Progenitor cell of endocrine pancreas (in vitro differentiated cells): ENCODE measurements around the gene SSR1. TPM values are rescaled to one million over a fixed set of nuclear protein-coding genes. Genes with fewer than 3 reads are reported as not detected.

Experiments used
- DNase-seq: peaks from one replicate; pipeline ENCODE4 v3.0.0; 2021; ENCODE audit warnings: low spot score; ENCODE audit not compliant: unreplicated experiment
- H3K27ac Mint-ChIP-seq: 2 replicates; pipeline ENCODE4 v1.8.0; 2021; ENCODE audit warnings: mild to moderate bottlenecking, moderate library complexity, mixed read lengths
- H3K27me3 Mint-ChIP-seq: 2 replicates; pipeline ENCODE4 v1.8.0; 2021; ENCODE audit warnings: mixed read lengths
- H3K36me3 Mint-ChIP-seq: 2 replicates; pipeline ENCODE4 v1.8.0; 2022; ENCODE audit warnings: mixed read lengths; ENCODE audit not compliant: insufficient read depth
- H3K4me1 Mint-ChIP-seq: 2 replicates; pipeline ENCODE4 v1.8.0; 2021; ENCODE audit warnings: low read depth, mixed read lengths
- H3K4me3 Mint-ChIP-seq: 2 replicates; pipeline ENCODE4 v1.8.0; 2021; ENCODE audit warnings: low read depth, mild to moderate bottlenecking, moderate library complexity, mixed read lengths
- H3K9me3 Mint-ChIP-seq: 2 replicates; pipeline ENCODE4 v1.8.0; 2021; ENCODE audit warnings: low read depth, mixed read lengths
- CTCF ChIP-seq: fragments of 200-600 bp; sonication (generic); IDR thresholded peaks from one replicate; pipeline ENCODE4 v1.5.0; 2021; ENCODE audit warnings: antibody characterized with exemption, mild to moderate bottlenecking; ENCODE audit not compliant: unreplicated experiment
- total RNA-seq: library from RNA; stranded (reverse); gene quantifications from 2 replicates; pipeline ENCODE4 v1.2.1, GENCODE V29; 2021

Gene SSR1
- total RNA-seq, 1 donor from 2014 or later: 113 TPM

GRCh38 chr6:7241709-7242645 is 71.0 kb downstream of the SSR1 start:
- Mint-ChIP-seq H3K36me3 (peaks cover 8% of the 10 kb centered on the region), H3K9me3 (no peaks in the 10 kb centered on the region), H3K4me3 (peak overlapping the region; percentile 41), H3K27ac (peak overlapping the region; percentile 87), H3K4me1 (peaks cover 42% of the 10 kb centered on the region), H3K27me3 (no peaks in the 10 kb centered on the region)
- TF ChIP-seq CTCF: no peak
- peak; percentile 42 for DNase-seq

- peaks cover 48% of the 10 kb centered on the region for H3K4me1 Mint-ChIP-seq
- no peaks in the 10 kb centered on the region for H3K9me3 Mint-ChIP-seq
- no peak for TF ChIP-seq CTCF
- no peak for DNase-seq
- no peaks in the 10 kb centered on the region for H3K27me3 Mint-ChIP-seq
- H3K4me3 Mint-ChIP-seq: no peak overlapping the region
- peak overlapping the region; percentile 70 for H3K27ac Mint-ChIP-seq
- H3K36me3 Mint-ChIP-seq: peaks cover 10% of the 10 kb centered on the region
These were observed 71.8 kb downstream of the SSR1 start for GRCh38 chr6:7241160-7241559.

DNA sequence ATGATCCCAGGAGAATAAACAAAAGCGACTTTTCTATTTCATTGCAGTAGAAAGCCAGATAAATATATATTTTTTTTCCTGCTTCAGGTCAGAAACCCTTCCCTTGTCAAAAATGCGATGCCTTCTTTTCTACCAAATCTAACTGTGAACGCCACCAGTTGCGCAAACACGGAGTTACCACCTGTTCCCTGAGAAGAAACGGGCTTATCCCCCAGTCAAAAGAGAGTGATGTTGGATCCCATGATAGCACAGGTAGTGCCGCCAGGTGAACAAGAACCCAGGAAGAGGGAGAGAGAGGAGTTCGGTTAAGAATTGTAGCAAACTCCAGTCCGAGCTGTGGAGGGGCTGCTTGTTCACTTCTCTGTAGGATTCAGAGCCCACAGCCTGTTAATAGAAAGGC is 72.6 kb downstream of the SSR1 start:
- Mint-ChIP-seq H3K27ac (no peak overlapping the region), H3K4me3 (no peak overlapping the region), H3K27me3 (no peaks in the 10 kb centered on the region), H3K9me3 (no peaks in the 10 kb centered on the region), H3K4me1 (peaks cover 56% of the 10 kb centered on the region), H3K36me3 (peaks cover 12% of the 10 kb centered on the region)
- TF ChIP-seq CTCF: no peak
- no peak for DNase-seq

DNA sequence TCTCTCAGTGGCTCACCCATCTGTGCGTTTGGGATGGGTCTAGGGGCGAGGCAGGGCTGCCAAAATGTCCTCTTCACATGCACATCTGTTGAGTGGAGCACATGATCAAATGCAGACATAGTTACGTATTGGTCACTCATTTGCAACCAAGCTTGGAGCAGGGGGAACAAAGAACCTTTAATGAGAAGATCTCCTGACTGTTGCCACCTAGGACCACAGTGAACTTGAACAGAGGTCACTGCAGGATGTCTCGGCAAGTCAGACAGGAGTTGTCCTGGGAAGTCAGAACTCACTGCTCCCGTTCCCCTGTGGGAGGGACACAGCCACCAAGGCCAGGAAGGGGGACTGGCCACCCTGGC is 73.4 kb downstream of the SSR1 start:
- Mint-ChIP-seq H3K27me3 (no peaks in the 10 kb centered on the region), H3K4me1 (peaks cover 62% of the 10 kb centered on the region), H3K27ac (no peak overlapping the region), H3K36me3 (peaks cover 13% of the 10 kb centered on the region), H3K9me3 (no peaks in the 10 kb centered on the region), H3K4me3 (no peak overlapping the region)
- no peak for DNase-seq
- TF ChIP-seq CTCF: no peak

- TF ChIP-seq CTCF: peak; percentile 76
- DNase-seq: peak; percentile 67
- no peaks in the 10 kb centered on the region for H3K9me3 Mint-ChIP-seq
- H3K27me3 Mint-ChIP-seq: no peaks in the 10 kb centered on the region
- H3K4me3 Mint-ChIP-seq: no peak overlapping the region
- peaks cover 63% of the 10 kb centered on the region for H3K4me1 Mint-ChIP-seq
- peaks cover 13% of the 10 kb centered on the region for H3K36me3 Mint-ChIP-seq
- peak overlapping the region; percentile 68 for H3K27ac Mint-ChIP-seq
These were observed 74.0 kb downstream of the SSR1 start for GRCh38 chr6:7238900-7239589.
